Stimulated activated CD8-positive, alpha-beta memory T cell treated with anti-CD3 and anti-CD28 coated beads, Interleukin-12 subunit alpha, Interleukin-12 subunit beta, amount 100 ng/mL, for 4 hours (primary cell): Measurements from ENCODE around the gene ACOT11.

Experiments
- DNase-seq: peaks from one replicate; pipeline ENCODE4 v3.0.0-alpha.2; 2020; ENCODE audit warnings: low read depth

ACOT11 gene

GRCh38 chr1:54537611-54538010 lies 10.4 kb upstream of the ACOT11 start:
- no peak for DNase-seq

GRCh38 chr1:54538538-54538937 lies 9.5 kb upstream of the ACOT11 start:
- no peak for DNase-seq

- no peak for DNase-seq
Measured at GRCh38 chr1:54540582-54541295, 7.3 kb upstream of the ACOT11 start.

DNA sequence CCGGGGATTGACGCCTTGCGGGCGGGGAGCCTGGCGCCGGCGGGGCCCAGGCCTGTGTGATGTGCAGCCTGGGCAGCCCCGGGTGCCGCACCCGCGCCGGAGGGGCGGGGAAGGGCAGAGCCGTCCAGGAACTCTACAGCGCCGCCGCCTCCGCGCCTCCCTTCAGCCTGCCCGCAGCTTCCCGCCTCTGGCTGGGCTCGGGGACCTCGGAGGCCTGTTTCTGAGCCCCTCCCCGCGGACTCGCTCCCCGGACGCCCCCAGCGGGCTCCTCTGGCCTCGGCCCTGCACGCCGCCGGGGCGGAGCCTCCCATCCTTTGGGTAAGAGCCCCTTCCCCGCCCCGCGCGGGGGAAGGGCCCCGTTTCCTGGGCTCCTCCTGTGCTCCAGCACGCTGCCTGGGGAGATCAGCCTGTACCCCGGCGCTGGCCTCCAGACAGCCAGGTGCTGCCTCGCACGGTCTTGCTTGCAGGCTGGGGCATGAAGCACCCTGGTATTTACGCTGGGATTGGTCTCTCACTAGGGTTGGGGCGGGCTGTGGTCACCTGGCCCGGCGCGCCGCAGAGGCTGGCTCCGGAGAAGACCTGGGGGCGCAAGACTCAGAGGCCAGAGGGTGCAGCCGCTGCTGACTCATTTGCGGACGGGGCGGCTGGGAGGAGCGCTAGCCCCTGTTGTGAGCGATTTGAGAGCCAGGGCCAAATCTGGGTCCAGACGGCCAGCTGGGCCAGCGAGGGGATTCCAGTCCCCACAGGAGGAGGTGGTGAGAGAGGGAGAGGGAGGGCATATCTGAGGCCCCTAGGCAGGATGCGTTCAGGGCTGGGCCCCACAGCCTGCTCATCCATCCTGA lies 5.7 kb upstream of the ACOT11 start:
- DNase-seq: peak; percentile 33

- DNase-seq: no peak
Measured at GRCh38 chr1:54542962-54543539, 5.0 kb upstream of the ACOT11 start.

- DNase-seq: no peak
Measured at GRCh38 chr1:54543729-54544496, 4.1 kb upstream of the ACOT11 start.

DNA sequence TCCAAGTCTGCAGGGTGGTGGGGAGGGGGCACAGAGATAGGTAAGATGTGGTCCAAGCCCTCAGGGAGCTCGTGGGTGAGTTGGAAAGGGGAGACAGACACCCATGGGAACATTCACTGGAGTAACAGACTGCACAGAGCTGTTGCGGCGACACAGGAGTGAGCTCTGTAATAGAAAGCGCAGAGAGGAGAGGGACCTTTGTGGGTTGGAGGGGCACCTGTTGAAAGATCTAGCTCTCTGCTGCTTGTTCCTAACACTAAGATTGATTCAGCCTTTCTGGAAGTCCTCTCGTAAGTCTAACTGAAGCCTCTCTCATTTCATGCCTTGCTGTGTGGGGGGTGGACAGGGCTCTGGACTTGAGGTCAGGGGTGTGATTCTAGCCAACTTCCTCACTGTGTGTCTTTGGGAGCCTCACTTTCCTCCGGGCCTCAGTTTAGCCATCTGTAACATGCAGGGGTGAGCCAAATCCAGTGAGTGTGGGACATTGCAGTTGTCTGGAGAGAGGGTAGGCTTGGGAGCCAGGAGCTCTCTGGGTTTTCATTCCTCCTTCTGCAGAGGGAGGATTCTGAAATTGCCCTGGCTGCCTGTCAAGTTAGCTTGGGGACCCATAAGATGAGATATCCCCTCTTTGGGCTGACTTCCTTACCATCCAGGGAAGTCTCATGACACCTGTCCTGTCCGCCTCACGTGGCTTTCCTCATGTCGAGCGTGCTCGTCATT lies 2.0 kb upstream of the ACOT11 start:
- DNase-seq: no peak

- no peak for DNase-seq
Measured at GRCh38 chr1:54546651-54547401, 1.2 kb upstream of the ACOT11 start.

DNA sequence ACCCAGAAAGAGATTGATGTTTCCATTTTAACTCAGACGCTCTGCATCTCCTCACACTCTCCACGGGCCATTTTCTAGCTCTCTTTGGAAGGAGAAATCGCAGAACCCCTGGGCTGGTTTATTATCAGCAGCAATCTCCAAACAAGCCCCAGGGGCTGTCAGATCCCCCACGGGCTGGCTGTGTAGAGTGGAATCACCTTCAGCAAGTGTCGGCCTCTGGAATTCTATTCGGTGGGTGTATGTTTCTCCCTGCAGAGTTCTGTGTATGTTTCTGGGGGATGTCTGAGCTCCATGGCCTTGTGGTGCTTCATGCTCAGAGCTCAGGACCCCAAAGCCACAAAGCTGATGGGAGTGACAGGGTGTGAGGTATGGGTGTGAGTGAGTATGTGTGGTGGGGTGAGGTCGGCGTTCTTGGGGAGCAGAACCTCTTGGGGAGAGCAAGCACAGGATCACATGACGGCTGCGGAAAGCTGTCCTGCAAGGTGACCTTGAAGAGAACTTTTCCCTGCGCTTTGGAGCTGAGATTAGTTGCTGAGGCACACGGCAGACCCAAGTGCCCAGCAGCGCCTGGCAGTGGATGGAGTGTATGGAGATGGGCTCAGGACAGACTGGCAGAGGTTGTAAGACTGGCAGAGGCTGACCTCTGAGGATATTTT lies 489 bp downstream of the ACOT11 start:
- no peak for DNase-seq

DNA sequence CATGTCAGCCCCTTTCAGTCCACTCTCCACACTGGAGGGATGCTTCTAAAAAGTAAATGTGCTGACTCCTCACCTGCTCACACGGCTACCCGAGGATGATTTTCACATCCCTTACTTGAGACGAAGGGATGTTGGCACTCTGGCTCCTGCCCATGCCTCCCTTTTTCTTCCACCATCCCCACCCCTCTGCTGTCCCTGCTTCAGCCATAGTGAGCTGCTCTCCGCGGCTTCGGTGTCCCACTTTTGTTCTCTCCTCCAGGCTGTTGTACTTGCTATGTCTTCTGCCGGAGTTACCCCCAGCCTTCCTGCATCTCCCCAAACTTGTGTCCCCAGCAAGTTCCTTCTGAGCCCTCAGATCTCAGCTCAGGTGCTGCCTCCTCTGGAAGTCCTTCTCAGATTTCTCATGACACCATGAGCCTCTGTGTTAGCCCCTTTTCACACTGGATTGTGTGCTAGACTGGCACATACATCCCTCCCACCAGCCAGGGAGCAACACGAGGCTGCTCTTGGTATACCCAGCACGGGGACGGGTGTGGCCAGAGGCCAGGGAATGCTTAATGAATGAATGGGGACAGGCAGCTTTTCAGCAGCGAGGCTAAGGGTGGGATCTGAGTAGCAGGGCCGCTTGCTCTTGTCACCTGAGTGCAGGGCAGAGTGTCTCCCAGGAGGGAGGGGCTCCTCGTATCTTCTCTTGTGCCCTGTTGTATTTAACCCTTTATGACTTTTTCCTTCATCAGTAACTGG lies 1.3 kb downstream of the ACOT11 start:
- no peak for DNase-seq

GRCh38 chr1:54551891-54552290 lies 3.9 kb downstream of the ACOT11 start:
- DNase-seq: no peak

DNA sequence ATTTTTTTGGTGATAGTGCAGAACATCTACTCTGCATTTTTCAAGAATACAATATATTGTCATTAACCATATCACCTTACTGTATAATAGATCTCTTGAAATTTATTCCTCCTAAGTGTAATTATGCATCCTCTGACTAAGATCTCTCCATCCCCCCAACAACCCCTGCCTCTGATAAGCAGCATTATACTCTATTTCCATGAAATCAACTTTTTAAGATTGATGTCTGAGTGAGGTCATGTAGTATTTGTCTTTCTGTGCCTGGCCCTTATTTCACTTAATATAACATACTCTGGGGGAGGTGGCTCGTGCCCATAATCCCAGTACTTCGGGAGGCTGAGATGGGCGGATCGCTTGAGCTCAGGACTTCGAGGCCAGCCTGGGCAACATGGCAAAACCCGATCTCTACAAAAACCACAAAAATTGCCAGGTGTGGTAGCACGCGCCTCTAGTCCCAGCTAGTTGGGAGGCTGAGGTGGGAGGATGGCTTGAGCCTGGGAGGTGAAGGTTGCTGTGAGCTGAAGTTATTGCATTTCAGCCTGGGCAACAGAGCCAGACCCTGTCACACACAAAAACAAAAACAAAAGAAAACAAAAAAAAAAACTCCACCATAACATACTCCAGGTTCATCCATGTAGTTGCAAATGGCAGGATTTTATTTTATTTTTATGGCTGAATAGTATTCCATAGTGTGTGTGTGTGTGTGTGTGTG lies 5.7 kb downstream of the ACOT11 start:
- no peak for DNase-seq

DNA sequence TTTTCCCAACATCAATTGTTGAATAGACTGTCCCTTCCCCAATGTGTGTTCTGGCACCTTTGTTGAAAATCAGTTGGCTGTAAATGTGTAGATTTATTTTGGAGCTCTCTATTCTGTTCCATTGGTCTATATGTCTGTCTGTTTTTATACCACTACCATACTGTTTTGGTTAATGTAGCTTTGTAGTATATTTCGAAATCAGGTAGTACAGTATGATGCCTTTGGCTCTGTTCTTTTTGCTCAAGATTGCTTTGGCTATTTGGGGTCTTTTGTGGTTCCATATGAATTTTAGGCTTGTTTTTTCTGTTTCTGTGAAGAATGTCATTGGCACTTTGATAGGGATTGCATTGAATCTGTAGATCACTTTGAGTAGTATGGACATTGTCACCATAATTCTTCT lies 8.1 kb downstream of the ACOT11 start:
- no peak for DNase-seq

- no peak for DNase-seq
Measured at GRCh38 chr1:54557671-54558355, 9.8 kb downstream of the ACOT11 start.

DNA sequence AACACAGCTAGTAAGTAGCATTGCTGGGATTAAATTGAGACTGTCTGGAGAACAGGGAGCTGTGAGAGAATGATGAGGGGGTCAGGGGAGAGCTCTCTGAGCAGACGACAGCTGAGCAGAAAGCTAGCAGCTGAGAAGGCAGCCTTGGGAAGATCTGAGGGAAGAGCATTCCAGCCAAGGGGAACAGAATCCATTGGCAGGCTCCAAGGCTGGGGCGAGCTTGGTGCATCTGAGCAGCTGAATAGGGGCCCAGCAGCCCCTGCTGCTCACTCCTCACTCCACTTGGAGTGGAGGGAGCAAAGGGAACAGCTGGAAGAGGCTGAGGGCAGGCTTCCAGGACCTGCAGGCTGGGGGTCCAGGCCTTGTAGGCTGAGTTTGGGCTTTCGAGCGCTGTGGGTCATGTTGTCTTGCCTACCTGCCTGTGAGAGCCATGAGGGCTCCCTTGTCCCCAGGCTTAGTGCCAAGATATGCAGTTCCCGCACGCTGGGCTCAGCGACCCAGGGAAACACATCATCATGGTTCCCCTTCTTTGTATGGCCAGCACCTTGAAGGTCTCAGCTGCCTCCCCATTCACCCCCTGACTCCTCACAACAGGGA lies 10.5 kb downstream of the ACOT11 start:
- DNase-seq: no peak

DNA sequence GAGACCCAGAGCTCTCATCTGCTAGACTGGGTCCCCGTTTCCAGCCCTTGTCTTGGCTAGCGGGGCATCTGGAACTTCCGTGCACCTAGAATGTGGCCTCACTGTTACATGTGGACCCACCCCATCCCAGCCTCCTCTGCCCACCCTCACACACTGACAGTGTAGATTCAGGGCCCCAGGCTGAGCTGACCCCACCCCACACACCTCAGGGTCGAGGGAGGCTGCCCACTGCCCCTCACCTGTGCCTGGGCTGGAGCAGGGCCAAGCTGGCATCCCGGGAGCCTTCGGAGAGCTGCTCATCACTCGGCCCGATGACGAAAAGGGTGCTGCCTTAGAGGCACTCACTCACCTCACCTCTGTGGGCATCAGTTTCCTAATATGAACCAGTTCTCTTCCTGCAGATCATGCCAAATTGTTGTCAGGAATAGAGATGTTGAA lies 11.1 kb downstream of the ACOT11 start:
- DNase-seq: no peak

GRCh38 chr1:54559771-54560231 lies 11.8 kb downstream of the ACOT11 start:
- no peak for DNase-seq
